GM18517 (cell line): Measurements from ENCODE around the gene ENDOU.

ENCODE experiments used
- ATAC-seq: cut with Tn5 transposase; IDR thresholded peaks from one replicate; pipeline ENCODE4 v1.9.1; 2021; ENCODE audit warnings: mild to moderate bottlenecking, moderate library complexity; ENCODE audit not compliant: unreplicated experiment

The ENDOU gene

GRCh38 chr12:47744778-47745436 is 19.6 kb upstream of the ENDOU start:
- ATAC-seq = no peak

- no peak for ATAC-seq
Observed at GRCh38 chr12:47744005-47744651, 18.8 kb upstream of the ENDOU start.

GRCh38 chr12:47743311-47743860 is 18.1 kb upstream of the ENDOU start:
- ATAC-seq = no peak

DNA sequence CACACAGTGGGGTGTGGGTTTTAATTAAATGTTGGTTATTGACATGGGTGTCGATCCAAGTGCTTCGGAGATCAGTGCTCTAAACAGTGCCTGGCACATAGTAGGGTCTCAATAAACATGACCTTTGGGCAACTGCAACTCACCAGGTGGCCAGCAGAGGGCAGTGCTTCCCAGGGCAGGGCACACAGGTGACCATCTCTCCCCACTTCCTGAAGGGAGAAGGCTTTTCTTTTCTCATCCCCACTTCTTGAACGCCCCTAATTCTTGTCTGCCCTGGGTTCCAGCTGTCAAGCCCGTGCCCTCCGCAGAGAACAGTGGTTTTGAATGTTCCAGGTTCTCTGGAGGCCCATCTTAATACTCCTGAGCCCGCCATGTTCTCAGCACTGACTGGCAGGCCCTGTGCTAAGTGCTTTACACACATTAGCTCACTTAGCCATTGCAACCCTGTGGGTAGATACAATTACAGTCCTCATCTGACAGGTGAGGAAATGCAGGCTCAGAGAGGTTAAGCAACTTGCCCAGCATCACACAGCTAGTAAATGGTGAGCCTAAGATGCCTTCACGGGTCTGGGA is 17.0 kb upstream of the ENDOU start:
- ATAC-seq = no peak

GRCh38 chr12:47741340-47741703 is 16.0 kb upstream of the ENDOU start:
- no peak for ATAC-seq

- no peak for ATAC-seq
Observed at GRCh38 chr12:47740606-47741339, 15.5 kb upstream of the ENDOU start.

DNA sequence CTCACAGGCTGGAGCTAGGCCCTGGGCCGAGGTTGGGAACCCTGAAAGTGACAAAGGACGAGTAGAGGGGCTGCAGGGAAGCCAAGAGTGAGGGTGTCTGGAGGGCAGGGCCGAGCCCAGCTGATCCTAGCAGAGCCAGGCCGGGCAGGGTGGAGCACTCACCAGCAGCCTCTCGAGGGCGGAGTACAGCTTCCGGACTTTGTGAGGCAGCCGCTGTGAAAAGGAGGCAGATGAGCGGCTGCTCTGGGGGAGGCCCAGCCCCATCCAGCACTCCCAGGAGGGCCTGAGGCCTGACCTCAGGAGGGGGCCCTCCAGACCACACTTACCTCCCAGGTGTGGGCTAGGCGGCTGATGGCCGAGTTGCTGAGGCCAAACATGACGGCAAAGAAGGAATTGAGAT is 14.7 kb upstream of the ENDOU start:
- peak; percentile 58 for ATAC-seq

DNA sequence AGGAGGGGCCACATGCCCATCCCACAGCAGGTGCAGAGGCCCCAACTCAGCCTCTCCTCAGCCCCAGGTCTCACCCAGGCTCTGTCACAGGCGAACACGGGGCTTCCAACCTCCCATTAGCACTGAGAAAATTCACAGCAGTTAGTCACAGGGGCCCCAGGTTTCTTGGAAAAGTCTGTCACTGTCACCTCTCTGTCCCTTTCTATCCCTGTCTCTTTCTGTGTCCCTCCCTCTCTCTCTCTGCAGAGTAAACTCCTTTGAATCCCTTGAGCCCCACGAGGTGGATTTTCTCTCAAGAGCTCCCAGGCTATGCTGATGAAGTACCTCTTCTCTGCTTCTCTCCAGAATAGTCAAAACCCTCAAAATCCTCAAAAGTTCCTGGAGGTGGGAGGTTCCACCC is 14.0 kb upstream of the ENDOU start:
- ATAC-seq = no peak

- ATAC-seq = no peak
Observed at GRCh38 chr12:47737936-47738594, 12.8 kb upstream of the ENDOU start.

- no peak for ATAC-seq
Observed at GRCh38 chr12:47736877-47737676, 11.8 kb upstream of the ENDOU start.

DNA sequence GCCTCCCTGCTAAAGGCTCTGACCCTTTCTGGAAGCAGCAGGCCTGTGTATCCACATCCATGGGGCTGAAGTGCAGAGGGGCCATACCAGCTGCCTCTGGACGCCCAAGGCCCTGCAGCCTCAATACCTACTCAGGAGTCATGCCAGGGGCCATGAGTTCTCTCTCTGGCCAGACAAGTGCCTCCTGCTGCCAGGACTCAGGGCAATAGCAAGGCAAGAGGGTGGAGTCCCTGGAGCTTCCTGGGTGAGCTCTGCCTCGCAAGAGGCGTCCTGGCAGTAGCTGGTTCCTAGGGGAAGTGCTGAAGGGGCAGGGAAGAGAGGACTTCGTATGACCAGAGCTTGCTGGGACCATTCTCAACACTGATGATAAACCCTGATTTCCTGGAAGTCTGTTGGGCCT is 10.9 kb upstream of the ENDOU start:
- ATAC-seq = no peak

GRCh38 chr12:47735649-47736048 is 10.4 kb upstream of the ENDOU start:
- ATAC-seq = no peak

- no peak for ATAC-seq
Observed at GRCh38 chr12:47734725-47735480, 9.6 kb upstream of the ENDOU start.

DNA sequence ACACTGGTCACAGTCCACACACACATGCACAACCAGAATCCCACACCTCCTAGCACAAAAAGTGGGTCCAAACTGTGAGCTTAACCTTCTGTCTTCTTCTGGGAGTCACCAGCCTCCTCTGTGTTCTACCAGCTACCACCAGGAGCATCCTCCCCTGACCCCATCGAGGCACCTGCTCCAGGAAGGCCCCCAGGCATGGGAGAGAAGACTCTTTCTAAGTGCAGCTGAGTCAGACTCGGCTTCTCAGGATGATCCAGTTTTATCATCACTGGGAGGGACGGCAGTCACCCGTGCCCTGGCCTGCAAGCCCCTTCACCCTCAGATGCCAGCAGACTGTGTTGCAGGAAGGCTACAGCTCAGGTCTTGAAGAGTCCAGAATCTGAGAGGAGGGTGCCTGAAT is 7.9 kb upstream of the ENDOU start:
- no peak for ATAC-seq

GRCh38 chr12:47732504-47732903 is 7.2 kb upstream of the ENDOU start:
- no peak for ATAC-seq

- no peak for ATAC-seq
Observed at GRCh38 chr12:47731723-47732122, 6.4 kb upstream of the ENDOU start.

GRCh38 chr12:47730341-47730744 is 5.1 kb upstream of the ENDOU start:
- no peak for ATAC-seq

DNA sequence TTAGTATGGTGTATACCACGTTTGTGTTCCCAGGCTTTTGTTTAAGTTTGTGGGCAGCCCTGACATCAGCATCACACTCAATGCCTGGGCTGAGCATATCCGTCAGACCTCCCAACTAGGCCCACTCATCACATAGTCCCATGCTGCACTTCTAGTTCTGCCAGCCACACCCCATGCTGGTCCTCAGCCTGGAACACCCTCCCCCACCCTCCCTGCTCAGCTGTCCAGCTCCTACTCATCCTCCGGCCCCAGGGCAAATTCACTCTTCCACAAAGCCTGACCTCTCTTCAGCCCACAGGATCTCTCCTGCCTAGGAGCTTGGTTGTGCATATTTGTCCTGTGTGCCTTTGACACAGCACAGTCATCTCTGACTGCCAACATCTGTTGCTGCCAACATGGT is 3.9 kb upstream of the ENDOU start:
- ATAC-seq = no peak

DNA sequence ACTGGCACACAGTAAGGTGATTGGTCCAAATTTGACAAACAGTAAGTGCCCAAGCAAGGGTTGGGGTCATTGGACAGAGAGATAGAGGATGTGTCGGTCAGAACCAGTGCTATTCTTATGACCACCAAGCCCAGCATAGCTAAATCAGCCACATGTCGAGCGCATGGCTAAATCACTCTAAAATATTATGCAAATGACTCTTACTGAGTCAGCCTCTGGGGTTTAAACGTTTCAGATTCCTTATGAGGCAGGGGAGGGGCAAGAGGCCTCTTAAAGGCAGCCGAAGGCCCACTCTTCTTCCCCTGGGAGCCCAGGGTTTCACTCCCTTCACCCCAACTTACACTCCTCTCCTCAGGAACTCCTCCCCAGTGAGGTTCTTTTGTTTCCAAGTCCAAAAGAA is 603 bp upstream of the ENDOU start:
- peak; percentile 92 for ATAC-seq
